K562 (cell line): ENCODE data around the gene PTK6.

Experiments
- HDAC2 ChIP-seq: fragments of 450-650 bp; IDR thresholded peaks from 2 replicates; pipeline ENCODE4 v1.6.1; 2016; ENCODE audit warnings: mild to moderate bottlenecking
- TAF1 ChIP-seq: IDR thresholded peaks from 2 replicates; pipeline ENCODE4 v1.6.1; 2011; ENCODE audit warnings: mild to moderate bottlenecking, low read length, moderate library complexity; ENCODE audit not compliant: insufficient read depth, control insufficient read depth, severe bottlenecking; ENCODE audit errors: extremely low read depth
- ZNF239 ChIP-seq: fragments of 250-450 bp; sonication (Bioruptor Pico); IDR thresholded peaks from 2 replicates; pipeline ENCODE4 v1.4.0; 2020; ENCODE audit warnings: mild to moderate bottlenecking
- ZNF282 ChIP-seq: sonication (generic); formaldehyde crosslinking; IDR thresholded peaks from 2 replicates; pipeline ENCODE4 v1.8.1; 2023; ENCODE audit warnings: missing genetic modification reagents
- ZZZ3 ChIP-seq: fragments of 450-650 bp; IDR thresholded peaks from 2 replicates; pipeline ENCODE4 v1.6.1; 2016; ENCODE audit warnings: antibody characterized with exemption, mild to moderate bottlenecking, moderate library complexity

GRCh38 chr20:63507083-63507743 lies 30.0 kb downstream of the PTK6 start:
- TF ChIP-seq TAF1, result no peak
- no peak for TF ChIP-seq HDAC2
- TF ChIP-seq ZNF239, result no peak
- no peak for TF ChIP-seq ZNF282 (CRISPR knock-in tag)
- no peak for TF ChIP-seq ZZZ3
